Keratinocyte (primary cell): ENCODE results near the gene SLPI.

ENCODE experiments used
- EZH2 ChIP-seq: IDR thresholded peaks from one replicate; pipeline ENCODE4 v1.6.1; 2012; ENCODE audit warnings: inconsistent platforms, mild to moderate bottlenecking, low read length, moderate library complexity
- TF ChIP-seq, protein P1 (sequence below), 3 experiments: IDR thresholded peaks in 1 of 3; conservative IDR thresholded peaks in 1 of 3; optimal IDR thresholded peaks in 1 of 3; 2 replicates in 2 of 3; 3 replicates in 1 of 3; pipeline versions ENCODE3 to v1.5.1; 2011; ENCODE audit warnings: low read length in 3 of 3, mild to moderate bottlenecking in 3 of 3, moderate library complexity in 2 of 3, control low read depth in 1 of 3, inconsistent platforms in 1 of 3; ENCODE audit not compliant: insufficient read depth in 2 of 3; ENCODE audit errors: extremely low read depth in 1 of 3

DNA sequence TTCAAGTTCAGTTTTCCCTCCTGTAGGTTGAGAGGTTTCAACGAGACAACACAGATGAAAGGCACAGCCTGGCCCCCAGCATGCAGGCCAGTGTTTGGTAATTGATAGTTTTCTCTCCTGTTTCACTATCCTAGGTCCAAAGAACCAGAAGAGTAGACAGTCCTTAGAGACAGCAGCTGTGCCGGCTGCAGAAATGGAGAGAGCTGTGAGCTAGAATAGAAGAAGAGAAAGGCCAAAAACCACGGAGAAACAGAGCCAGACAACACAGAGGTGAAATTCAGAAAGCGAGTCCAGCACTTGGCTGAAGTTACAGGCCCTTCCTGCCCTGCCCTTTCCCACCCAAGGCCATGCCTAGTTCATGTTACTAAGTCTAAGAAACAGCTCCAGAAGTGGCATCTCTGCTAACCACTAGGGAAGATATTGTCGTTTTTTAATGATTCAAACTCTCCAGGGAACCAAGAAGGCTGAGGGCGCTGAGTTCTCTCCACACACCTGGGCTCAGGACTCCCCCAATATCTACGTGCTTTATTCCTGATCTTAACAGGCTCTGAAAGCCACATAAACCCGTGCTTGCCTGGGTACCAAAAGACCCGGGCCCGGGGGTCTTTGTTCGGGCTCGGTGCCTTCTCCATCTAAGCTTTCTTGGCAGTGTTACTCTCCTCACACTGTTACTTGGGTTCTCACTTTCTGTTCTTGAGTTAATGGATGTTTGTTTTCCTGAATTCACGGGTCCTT, 35.7 kb upstream of the SLPI start:
- TF ChIP-seq, protein P1, sequence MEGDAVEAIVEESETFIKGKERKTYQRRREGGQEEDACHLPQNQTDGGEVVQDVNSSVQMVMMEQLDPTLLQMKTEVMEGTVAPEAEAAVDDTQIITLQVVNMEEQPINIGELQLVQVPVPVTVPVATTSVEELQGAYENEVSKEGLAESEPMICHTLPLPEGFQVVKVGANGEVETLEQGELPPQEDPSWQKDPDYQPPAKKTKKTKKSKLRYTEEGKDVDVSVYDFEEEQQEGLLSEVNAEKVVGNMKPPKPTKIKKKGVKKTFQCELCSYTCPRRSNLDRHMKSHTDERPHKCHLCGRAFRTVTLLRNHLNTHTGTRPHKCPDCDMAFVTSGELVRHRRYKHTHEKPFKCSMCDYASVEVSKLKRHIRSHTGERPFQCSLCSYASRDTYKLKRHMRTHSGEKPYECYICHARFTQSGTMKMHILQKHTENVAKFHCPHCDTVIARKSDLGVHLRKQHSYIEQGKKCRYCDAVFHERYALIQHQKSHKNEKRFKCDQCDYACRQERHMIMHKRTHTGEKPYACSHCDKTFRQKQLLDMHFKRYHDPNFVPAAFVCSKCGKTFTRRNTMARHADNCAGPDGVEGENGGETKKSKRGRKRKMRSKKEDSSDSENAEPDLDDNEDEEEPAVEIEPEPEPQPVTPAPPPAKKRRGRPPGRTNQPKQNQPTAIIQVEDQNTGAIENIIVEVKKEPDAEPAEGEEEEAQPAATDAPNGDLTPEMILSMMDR (optimal IDR thresholded peaks at IDR 0.05 in 1 of 3, IDR thresholded peaks at IDR 0.05 in 1 of 3, conservative IDR thresholded peaks at IDR 0.05 in 1 of 3; ENCODE audit: extremely low read depth in 1 of 3, insufficient read depth in 2 of 3, low read length in 3 of 3), result no peak
- no peak for TF ChIP-seq EZH2
